Neural progenitor cell (in vitro differentiated cells): ENCODE measurements around the gene ASPDH.

Source experiments
- EZH2 ChIP-seq: fragments of 200-600 bp; sonication (generic); IDR thresholded peaks from 2 replicates; pipeline ENCODE4 v1.6.1; 2017; ENCODE audit warnings: antibody characterized with exemption, mild to moderate bottlenecking, moderate library complexity
- TF ChIP-seq, protein P1 (sequence below): fragments of 200-600 bp; sonication (generic); IDR thresholded peaks from 2 replicates; pipeline ENCODE4 v1.5.1; 2017; ENCODE audit warnings: antibody characterized with exemption, mild to moderate bottlenecking

DNA sequence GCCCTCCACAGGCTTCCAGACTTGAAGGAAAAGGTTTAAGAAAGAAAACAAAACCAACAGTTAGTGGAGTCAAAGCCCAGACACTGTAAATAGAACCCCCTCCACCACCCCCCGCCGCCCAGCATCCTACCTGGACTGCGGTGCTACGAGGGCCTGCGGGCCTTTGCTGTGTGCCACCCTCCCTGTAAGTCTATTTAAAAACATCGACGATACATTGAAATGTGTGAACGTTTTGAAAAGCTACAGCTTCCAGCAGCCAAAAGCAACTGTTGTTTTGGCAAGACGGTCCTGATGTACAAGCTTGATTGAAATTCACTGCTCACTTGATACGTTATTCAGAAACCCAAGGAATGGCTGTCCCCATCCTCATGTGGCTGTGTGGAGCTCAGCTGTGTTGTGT lies 30.8 kb downstream of the ASPDH start:
- TF ChIP-seq, protein P1, sequence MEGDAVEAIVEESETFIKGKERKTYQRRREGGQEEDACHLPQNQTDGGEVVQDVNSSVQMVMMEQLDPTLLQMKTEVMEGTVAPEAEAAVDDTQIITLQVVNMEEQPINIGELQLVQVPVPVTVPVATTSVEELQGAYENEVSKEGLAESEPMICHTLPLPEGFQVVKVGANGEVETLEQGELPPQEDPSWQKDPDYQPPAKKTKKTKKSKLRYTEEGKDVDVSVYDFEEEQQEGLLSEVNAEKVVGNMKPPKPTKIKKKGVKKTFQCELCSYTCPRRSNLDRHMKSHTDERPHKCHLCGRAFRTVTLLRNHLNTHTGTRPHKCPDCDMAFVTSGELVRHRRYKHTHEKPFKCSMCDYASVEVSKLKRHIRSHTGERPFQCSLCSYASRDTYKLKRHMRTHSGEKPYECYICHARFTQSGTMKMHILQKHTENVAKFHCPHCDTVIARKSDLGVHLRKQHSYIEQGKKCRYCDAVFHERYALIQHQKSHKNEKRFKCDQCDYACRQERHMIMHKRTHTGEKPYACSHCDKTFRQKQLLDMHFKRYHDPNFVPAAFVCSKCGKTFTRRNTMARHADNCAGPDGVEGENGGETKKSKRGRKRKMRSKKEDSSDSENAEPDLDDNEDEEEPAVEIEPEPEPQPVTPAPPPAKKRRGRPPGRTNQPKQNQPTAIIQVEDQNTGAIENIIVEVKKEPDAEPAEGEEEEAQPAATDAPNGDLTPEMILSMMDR: no peak
- TF ChIP-seq EZH2: no peak
